HG03521 (cell line): ENCODE measurements around the gene RP9.
A peak's percentile ranks its signal among the peaks of the same experiment; 100 is the strongest.
"Not testable (repeated sequence)": the region's sequence is repeated elsewhere in the genome, so short reads cannot be mapped to it uniquely, and the experiment has no call there.

Experiments
- ATAC-seq: cut with Tn5 transposase; IDR thresholded peaks from one replicate; pipeline ENCODE4 v1.9.1; 2021; ENCODE audit warnings: mild to moderate bottlenecking, moderate library complexity; ENCODE audit not compliant: unreplicated experiment

The RP9 gene

GRCh38 chr7:33107136-33108066 is 1.8 kb downstream of the RP9 start:
- ATAC-seq: peak; percentile 23

- no peak for ATAC-seq
These were observed 7.3 kb downstream of the RP9 start for GRCh38 chr7:33101906-33102305.

GRCh38 chr7:33100770-33101169 is 8.4 kb downstream of the RP9 start:
- ATAC-seq: no peak

GRCh38 chr7:33099154-33099940 is 9.9 kb downstream of the RP9 start:
- no peak for ATAC-seq

GRCh38 chr7:33094745-33095275 is 14.4 kb downstream of the RP9 start:
- ATAC-seq: not testable (repeated sequence)

- no peak for ATAC-seq
These were observed 15.9 kb downstream of the RP9 start for GRCh38 chr7:33093266-33093665.

- no peak for ATAC-seq
These were observed 17.5 kb downstream of the RP9 start for GRCh38 chr7:33091641-33092191.

GRCh38 chr7:33091111-33091531 is 18.1 kb downstream of the RP9 start:
- ATAC-seq: no peak

- no peak for ATAC-seq
These were observed 20.1 kb downstream of the RP9 start for GRCh38 chr7:33089142-33089541.

- ATAC-seq: no peak
These were observed 21.3 kb downstream of the RP9 start for GRCh38 chr7:33087858-33088257.

GRCh38 chr7:33087356-33087755 is 21.8 kb downstream of the RP9 start:
- no peak for ATAC-seq

- ATAC-seq: no peak
These were observed 29.2 kb downstream of the RP9 start for GRCh38 chr7:33079763-33080690.

GRCh38 chr7:33079096-33079495 is 30.1 kb downstream of the RP9 start:
- ATAC-seq: no peak

- no peak for ATAC-seq
These were observed 32.5 kb downstream of the RP9 start for GRCh38 chr7:33076737-33077136.

GRCh38 chr7:33075818-33076518 is 33.2 kb downstream of the RP9 start:
- ATAC-seq: no peak

- ATAC-seq: no peak
These were observed 36.0 kb downstream of the RP9 start for GRCh38 chr7:33073243-33073642.

GRCh38 chr7:33072471-33072870 is 36.7 kb downstream of the RP9 start:
- no peak for ATAC-seq

GRCh38 chr7:33070831-33071230 is 38.4 kb downstream of the RP9 start:
- ATAC-seq: no peak

- no peak for ATAC-seq
These were observed 38.9 kb downstream of the RP9 start for GRCh38 chr7:33070277-33070676.

- no peak for ATAC-seq
These were observed 41.3 kb downstream of the RP9 start for GRCh38 chr7:33067921-33068320.
